T-helper 1 cell treated with Interleukin-12 subunit alpha and Interleukin-12 subunit beta and Interleukin-4 antibody, amounts not matched to agents 30 μg/mL and 1 μg/mL, for 36 hours (primary cell): ENCODE measurements around the gene TRIM26.
"Not testable (repeated sequence)": the region's sequence is repeated elsewhere in the genome, so short reads cannot be mapped to it uniquely, and the experiment has no call there.

Experiments used
- H3K27ac Mint-ChIP-seq: one replicate; pipeline ENCODE4 v1.8.0; 2021; ENCODE audit warnings: mild to moderate bottlenecking, mixed read lengths
- H3K27me3 Mint-ChIP-seq: one replicate; pipeline ENCODE4 v1.8.0; 2021; ENCODE audit warnings: low read depth, mixed read lengths
- H3K36me3 Mint-ChIP-seq: one replicate; pipeline ENCODE4 v1.8.0; 2021; ENCODE audit warnings: low read depth, mixed read lengths
- H3K4me1 Mint-ChIP-seq: one replicate; pipeline ENCODE4 v1.8.0; 2021; ENCODE audit warnings: low read depth, mixed read lengths
- H3K4me3 Mint-ChIP-seq: one replicate; pipeline ENCODE4 v1.8.0; 2021; ENCODE audit warnings: mild to moderate bottlenecking, moderate library complexity, mixed read lengths
- H3K9me3 Mint-ChIP-seq: one replicate; pipeline ENCODE4 v1.8.0; 2021; ENCODE audit warnings: mixed read lengths

Gene TRIM26, protein sequence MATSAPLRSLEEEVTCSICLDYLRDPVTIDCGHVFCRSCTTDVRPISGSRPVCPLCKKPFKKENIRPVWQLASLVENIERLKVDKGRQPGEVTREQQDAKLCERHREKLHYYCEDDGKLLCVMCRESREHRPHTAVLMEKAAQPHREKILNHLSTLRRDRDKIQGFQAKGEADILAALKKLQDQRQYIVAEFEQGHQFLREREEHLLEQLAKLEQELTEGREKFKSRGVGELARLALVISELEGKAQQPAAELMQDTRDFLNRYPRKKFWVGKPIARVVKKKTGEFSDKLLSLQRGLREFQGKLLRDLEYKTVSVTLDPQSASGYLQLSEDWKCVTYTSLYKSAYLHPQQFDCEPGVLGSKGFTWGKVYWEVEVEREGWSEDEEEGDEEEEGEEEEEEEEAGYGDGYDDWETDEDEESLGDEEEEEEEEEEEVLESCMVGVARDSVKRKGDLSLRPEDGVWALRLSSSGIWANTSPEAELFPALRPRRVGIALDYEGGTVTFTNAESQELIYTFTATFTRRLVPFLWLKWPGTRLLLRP

DNA sequence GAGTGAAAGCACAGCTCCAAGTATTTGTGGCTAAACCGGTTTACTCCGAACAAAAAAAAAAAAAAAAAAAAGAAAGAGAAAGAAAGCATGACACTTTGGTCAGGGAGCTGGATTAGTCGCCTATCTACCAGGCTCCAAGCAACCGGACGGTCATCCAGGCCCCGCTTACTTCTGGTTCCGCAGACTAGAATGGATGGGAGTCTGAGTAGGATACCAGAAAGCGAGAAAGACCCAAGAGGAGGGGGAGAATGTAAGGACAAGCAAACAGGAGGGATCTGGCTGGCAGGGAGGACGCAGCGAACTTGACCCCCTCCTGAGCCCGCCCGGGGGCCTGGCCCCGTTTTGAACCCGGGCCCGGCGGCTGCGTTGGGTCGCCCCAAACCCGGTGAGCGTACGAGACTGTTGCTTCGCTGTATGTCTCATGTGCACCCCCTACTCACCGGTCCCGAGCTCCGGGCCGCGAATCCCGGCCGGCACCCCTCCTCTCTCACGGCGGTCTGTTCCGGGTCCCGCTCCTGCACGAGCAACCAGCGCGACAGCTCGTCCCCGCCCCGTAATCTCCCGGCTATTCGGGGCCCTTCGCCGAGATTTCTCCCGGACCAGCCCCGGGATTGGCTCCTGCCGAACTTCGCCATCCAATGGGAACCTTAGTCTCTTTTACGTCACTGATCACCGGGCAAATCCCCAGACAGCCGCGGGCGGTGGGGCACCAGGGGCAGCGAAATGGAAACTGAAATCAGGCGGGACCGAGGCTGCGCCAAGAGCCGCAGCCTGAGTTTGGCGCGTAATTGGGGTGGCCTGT is at the start of gene TRIM26:
Gene TRIM26 (minus strand): TSS at position 542 of the 802 bp plus-strand sequence. CDS start 14,303 bp downstream, outside the sequence.
- Mint-ChIP-seq H3K36me3 (peaks cover 15% of the 10 kb centered on the region), H3K27me3 (no peaks in the 10 kb centered on the region), H3K4me1 (peaks cover 43% of the 10 kb centered on the region), H3K4me3 (peak within 1 kb of the TSS; percentile 99), H3K27ac (peak within 1 kb of the TSS; percentile 99), H3K9me3 (no peaks in the 10 kb centered on the region)

- peak overlapping the region; percentile 86 for H3K4me3 Mint-ChIP-seq
- peaks cover 17% of the 10 kb centered on the region for H3K36me3 Mint-ChIP-seq
- no peaks in the 10 kb centered on the region for H3K9me3 Mint-ChIP-seq
- peaks cover 27% of the 10 kb centered on the region for H3K27me3 Mint-ChIP-seq
- no peak overlapping the region for H3K27ac Mint-ChIP-seq
- H3K4me1 Mint-ChIP-seq, result peaks cover 13% of the 10 kb centered on the region
Measured at GRCh38 chr6:30260036-30260504, 46.9 kb upstream of the TRIM26 start.

DNA sequence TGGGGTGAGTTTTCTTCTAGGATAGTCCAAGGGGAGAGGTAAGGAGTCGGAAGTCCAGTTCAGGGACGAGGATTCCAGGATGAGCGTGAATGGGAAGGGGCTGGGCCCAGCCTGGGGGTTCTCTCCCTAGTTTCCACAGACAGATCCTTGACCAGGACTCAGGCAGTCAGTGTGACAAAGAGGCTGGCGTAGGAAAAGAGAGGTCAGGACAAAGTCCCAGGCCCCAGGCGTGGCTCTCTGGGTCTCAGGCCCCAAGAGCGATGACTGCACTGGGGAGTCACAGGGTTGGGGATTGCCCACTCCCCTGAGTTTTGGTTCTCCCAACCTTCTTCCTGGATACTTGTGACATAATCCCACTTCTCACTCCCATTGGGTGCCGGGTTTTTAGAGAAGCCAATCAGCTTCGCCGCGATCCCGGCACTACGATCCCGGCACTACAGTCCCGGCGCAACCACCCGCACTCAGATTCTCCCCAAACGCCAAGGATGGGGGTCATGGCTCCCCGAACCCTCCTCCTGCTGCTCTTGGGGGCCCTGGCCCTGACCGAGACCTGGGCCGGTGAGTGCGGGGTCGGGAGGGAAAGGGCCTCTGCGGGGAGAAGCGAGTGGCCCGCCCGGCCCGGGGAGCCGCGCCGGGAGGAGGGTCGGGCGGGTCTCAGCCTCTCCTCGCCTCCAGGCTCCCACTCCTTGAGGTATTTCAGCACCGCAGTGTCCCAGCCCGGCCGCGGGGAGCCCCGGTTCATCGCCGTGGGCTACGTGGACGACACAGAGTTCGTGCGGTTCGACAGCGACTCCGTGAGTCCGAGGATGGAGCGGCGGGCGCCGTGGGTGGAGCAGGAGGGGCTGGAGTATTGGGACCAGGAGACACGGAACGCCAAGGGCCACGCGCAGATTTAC is 46.2 kb upstream of the TRIM26 start:
- Mint-ChIP-seq H3K27me3 (peaks cover 29% of the 10 kb centered on the region), H3K4me1 (peaks cover 13% of the 10 kb centered on the region), H3K27ac (peak overlapping the region; percentile 82), H3K9me3 (no peaks in the 10 kb centered on the region), H3K4me3 (peak overlapping the region; percentile 86), H3K36me3 (peaks cover 11% of the 10 kb centered on the region)

DNA sequence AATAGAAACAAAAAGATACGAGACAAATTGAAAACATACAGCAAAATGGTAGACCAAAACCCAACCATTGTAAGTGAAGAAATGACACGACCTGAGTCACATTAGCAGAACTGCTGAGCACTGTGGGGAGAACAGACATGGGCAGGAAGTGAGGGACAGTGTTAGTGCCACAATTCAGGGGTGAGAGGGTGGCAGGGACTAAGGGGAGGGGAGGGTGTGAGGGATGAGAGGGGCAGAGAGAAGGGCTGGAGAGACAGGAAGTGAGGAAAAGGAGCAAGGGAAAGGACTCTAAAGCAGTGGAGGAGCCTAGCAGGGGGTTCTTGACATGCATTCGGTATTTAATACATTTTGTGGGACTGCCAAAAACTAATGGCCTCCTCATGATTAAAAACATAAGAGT is 45.0 kb upstream of the TRIM26 start:
- Mint-ChIP-seq H3K27me3 (peaks cover 35% of the 10 kb centered on the region), H3K27ac (peak overlapping the region; percentile 52), H3K9me3 (no peaks in the 10 kb centered on the region), H3K4me3 (peak overlapping the region; percentile 30), H3K36me3 (peaks cover 6% of the 10 kb centered on the region), H3K4me1 (peaks cover 13% of the 10 kb centered on the region)

GRCh38 chr6:30252417-30252816 is 39.2 kb upstream of the TRIM26 start:
- H3K27me3 Mint-ChIP-seq, result peaks cover 50% of the 10 kb centered on the region
- H3K9me3 Mint-ChIP-seq, H3K36me3 Mint-ChIP-seq, H3K4me3 Mint-ChIP-seq, H3K27ac Mint-ChIP-seq, H3K4me1 Mint-ChIP-seq: not testable (repeated sequence)

DNA sequence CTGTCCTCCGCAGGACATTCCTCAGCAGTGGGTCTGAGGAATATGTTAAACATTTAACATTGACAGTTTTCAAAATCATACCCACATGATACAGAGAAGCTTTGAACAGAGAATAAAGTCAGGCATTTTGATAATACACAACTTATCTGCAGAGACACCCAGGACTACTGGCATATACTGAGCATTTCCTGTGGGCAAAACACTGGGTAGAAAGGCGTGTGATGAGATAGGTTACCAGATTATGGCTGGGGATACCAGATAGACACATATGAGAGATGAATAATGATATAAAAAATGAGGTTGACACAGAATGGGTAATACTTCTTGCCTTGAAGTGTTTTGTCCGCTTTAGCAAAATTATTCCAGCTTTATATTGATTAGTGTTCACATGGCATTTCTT is 31.4 kb upstream of the TRIM26 start:
- no peak overlapping the region for H3K4me3 Mint-ChIP-seq
- H3K36me3 Mint-ChIP-seq, result no peaks in the 10 kb centered on the region
- H3K27ac Mint-ChIP-seq, result no peak overlapping the region
- no peaks in the 10 kb centered on the region for H3K4me1 Mint-ChIP-seq
- H3K27me3 Mint-ChIP-seq, result peaks cover 45% of the 10 kb centered on the region
- H3K9me3 Mint-ChIP-seq, result no peaks in the 10 kb centered on the region

- H3K9me3 Mint-ChIP-seq, result no peaks in the 10 kb centered on the region
- no peaks in the 10 kb centered on the region for H3K36me3 Mint-ChIP-seq
- H3K27ac Mint-ChIP-seq, result no peak overlapping the region
- no peak overlapping the region for H3K4me3 Mint-ChIP-seq
- peaks cover 4% of the 10 kb centered on the region for H3K4me1 Mint-ChIP-seq
- H3K27me3 Mint-ChIP-seq, result peaks cover 44% of the 10 kb centered on the region
Measured at GRCh38 chr6:30238178-30238795, 25.1 kb upstream of the TRIM26 start.

DNA sequence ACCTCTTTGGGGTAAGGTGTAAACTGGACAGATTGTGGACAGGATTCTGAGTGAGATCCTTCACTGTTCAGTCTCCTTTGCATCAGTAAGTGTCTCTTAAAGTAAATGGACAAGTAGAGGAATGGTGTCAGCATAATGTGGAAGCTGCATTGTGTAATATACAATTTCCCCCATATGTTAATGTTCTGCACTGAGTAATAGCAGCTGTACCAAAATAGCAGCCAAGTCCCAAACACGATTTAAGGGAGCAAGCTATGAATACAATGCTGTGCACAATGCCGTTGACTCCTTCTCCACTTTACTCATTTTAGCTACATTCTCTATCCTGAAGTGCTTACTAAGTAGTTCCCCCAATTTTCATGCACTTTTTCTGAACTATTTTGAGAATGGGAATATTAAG is 21.1 kb upstream of the TRIM26 start:
- H3K9me3 Mint-ChIP-seq, result no peaks in the 10 kb centered on the region
- no peak overlapping the region for H3K27ac Mint-ChIP-seq
- no peaks in the 10 kb centered on the region for H3K36me3 Mint-ChIP-seq

GRCh38 chr6:30231067-30231466 is 17.9 kb upstream of the TRIM26 start:
- Mint-ChIP-seq H3K4me3 (no peak overlapping the region), H3K27ac (no peak overlapping the region), H3K9me3 (no peaks in the 10 kb centered on the region), H3K4me1 (peaks cover 3% of the 10 kb centered on the region), H3K36me3 (no peaks in the 10 kb centered on the region), H3K27me3 (peaks cover 32% of the 10 kb centered on the region)

More for the DNA sequence above, 21.1 kb upstream of the TRIM26 start:
- Mint-ChIP-seq H3K4me3 (no peak overlapping the region), H3K4me1 (peaks cover 4% of the 10 kb centered on the region), H3K27me3 (peaks cover 51% of the 10 kb centered on the region)

DNA sequence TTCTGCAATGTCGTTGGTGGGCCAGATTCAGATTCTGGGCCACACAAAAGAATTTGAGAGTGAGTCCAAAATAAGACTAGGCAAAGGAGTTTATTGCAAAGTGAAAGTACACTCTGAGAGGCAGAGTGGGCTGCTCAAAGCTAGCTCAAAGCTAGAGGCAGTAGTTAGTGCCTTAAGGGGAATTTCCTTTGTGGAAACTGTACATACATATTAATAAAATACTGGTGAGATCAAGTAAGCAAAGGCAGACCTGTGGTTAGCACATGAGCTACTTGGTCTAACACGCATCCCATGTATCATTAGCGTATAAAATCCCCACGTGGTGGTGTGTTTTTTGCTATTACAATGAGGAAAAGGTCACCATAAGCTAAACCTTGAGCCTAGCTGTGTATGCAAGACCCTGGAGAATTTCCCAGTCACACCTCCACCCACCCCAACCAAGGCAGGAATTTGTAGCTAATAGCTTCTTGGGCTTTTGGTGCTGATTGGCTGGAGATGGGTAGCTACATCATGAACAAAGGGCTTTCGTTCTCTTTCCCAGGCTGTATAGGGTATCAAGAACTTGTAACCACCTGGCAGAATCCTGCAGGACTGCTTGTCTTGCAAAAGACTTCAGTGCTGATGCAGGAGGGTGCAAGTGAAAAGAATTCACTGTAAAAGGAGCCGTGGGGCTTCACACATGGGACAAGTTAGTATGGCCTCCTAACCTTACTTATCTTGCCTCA is 14.7 kb upstream of the TRIM26 start:
- H3K4me1 Mint-ChIP-seq, result peaks cover 3% of the 10 kb centered on the region
- H3K27me3 Mint-ChIP-seq, result peaks cover 23% of the 10 kb centered on the region
- H3K9me3 Mint-ChIP-seq, result peaks cover 11% of the 10 kb centered on the region
- peaks cover 5% of the 10 kb centered on the region for H3K36me3 Mint-ChIP-seq
- no peak overlapping the region for H3K4me3 Mint-ChIP-seq
- no peak overlapping the region for H3K27ac Mint-ChIP-seq

DNA sequence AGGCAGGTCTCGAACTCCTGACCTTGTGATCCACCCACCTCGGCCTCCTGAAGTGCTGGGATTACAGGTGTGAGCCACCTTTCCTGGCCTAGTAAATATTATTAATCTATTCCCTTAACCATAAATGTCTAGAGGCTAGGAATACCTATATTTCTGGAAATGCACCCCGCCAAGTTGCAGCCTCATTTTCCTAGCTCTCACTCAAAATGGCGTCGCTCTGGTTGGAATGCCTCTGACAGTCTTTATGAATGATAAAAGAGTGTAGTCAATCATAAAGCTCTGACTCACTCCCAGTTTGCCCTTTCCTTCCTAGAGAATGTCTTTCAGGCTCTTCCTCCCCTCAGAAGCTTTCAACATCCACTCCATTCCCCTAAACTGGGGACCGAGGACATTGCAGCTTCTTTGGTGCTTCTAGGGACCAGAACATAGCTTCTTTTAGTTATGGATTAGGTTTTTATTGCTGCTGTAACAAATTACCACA is 14.1 kb upstream of the TRIM26 start:
- Mint-ChIP-seq H3K4me1 (peaks cover 3% of the 10 kb centered on the region), H3K36me3 (peaks cover 5% of the 10 kb centered on the region), H3K27me3 (peaks cover 20% of the 10 kb centered on the region), H3K27ac (no peak overlapping the region), H3K9me3 (peaks cover 17% of the 10 kb centered on the region), H3K4me3 (no peak overlapping the region)

DNA sequence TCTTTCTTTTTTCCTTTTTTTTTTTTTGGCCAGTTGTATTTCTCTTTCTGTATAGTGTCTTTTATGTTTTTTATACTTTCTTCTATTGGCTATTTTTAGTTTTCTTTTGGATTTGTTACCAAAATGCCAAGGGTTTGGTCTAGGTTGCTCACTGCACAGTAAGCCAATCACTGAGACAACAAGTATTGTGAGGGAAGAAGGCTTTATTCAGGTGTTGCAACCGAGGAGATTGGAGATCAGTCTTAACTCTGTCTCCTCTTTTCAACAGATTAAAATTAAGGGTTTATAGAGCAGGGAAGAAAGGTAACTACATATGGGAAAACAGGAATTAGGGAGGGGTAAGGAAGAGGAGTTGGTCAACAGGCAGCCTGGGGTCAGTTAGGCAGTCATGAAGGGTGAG is 10.1 kb upstream of the TRIM26 start:
- H3K27ac Mint-ChIP-seq, result no peak overlapping the region
- H3K36me3 Mint-ChIP-seq, result peaks cover 5% of the 10 kb centered on the region
- H3K9me3 Mint-ChIP-seq, result peaks cover 18% of the 10 kb centered on the region
- peaks cover 9% of the 10 kb centered on the region for H3K4me1 Mint-ChIP-seq
- H3K27me3 Mint-ChIP-seq, result peaks cover 4% of the 10 kb centered on the region
- H3K4me3 Mint-ChIP-seq, result no peak overlapping the region

- H3K27ac Mint-ChIP-seq, H3K27me3 Mint-ChIP-seq, H3K4me3 Mint-ChIP-seq, H3K36me3 Mint-ChIP-seq, H3K4me1 Mint-ChIP-seq: not testable (repeated sequence)
- peaks cover 18% of the 10 kb centered on the region for H3K9me3 Mint-ChIP-seq
Measured at GRCh38 chr6:30221956-30222355, 8.8 kb upstream of the TRIM26 start.
